ENCODE results near the gene FAM221A. TPM values are rescaled to one million over a fixed set of nuclear protein-coding genes. Genes with fewer than 3 reads are reported as not detected.

FAM221A gene
- total and polyA plus RNA-seq, 2 of the 8 experiments (the other 6 are each of a cell fraction or from before 2014, with no cell fraction given) = 21.5 to 39.0 TPM

- Histone ChIP-seq H3K14ac (ENCODE audit: insufficient read length) (no peak overlapping the region), H3K79me1 (ENCODE audit: low read depth, low read length) (no peaks in the 10 kb centered on the region), H3K23ac (ENCODE audit: insufficient read length) (no peak overlapping the region), H3K27me3 (replicated peaks in 1 of 4; ENCODE audit: control insufficient read depth in 3 of 4, extremely low read depth in 1 of 4, insufficient read depth in 3 of 4, low read length in 3 of 4) (no peaks in the 10 kb centered on the region), H3K36me3 (ENCODE audit: control insufficient read depth in 2 of 4, insufficient read depth in 4 of 4, low read length in 3 of 4) (peaks cover 0 to 24% (median 10%) of the 10 kb centered on the region in 4 experiments; a peak in 4 of 8 replicates), H4K8ac (ENCODE audit: extremely low read depth, insufficient read depth, low read length) (no peak overlapping the region), H3K4me1 (replicated peaks in 1 of 4; ENCODE audit: control insufficient read depth in 3 of 4, insufficient read depth in 4 of 4, low read length in 3 of 4) (peaks cover 0 to 4% (median under 1%) of the 10 kb centered on the region in 4 experiments; a peak in 4 of 7 replicates), H3K79me2 (ENCODE audit: control insufficient read depth in 1 of 2, insufficient read depth in 2 of 2, low read length in 2 of 2) (peaks cover 0 to 62% of the 10 kb centered on the region in 2 experiments; a peak in 3 of 4 replicates), H3K4me2 (ENCODE audit: insufficient read depth in 1 of 2, low read depth in 2 of 2, low read length in 2 of 2) (no peak overlapping the region), H3K27ac (ENCODE audit: low read depth, low read length) (no peak overlapping the region), H2BK15ac (ENCODE audit: low read length) (no peak overlapping the region), H2BK20ac (ENCODE audit: low read length) (no peak overlapping the region), H2BK12ac (ENCODE audit: low read depth, low read length) (no peak overlapping the region), H3K18ac (ENCODE audit: extremely low read depth, low read length) (no peak overlapping the region), H3K4me3 (ENCODE audit: extremely low read depth in 1 of 4, insufficient read depth in 2 of 4, low read depth in 3 of 4, low read length in 4 of 4) (no peak overlapping the region), H2AFZ (ENCODE audit: low read length) (no peak overlapping the region), H3K4ac (replicated peaks; ENCODE audit: insufficient read length, low read depth, low read length) (no peak overlapping the region), H4K91ac (replicated peaks; ENCODE audit: insufficient read length, low read length) (no peak overlapping the region), H2BK120ac (replicated peaks; ENCODE audit: low read depth, low read length) (no peak overlapping the region), H3K9me3 (ENCODE audit: insufficient read depth in 2 of 2, low read depth in 1 of 2, low read length in 1 of 2) (no peaks in the 10 kb centered on the region), H4K20me1 (replicated peaks in 1 of 2; ENCODE audit: control insufficient read depth in 1 of 2, insufficient read depth in 2 of 2, low read length in 2 of 2) (no peaks in the 10 kb centered on the region), H2AK5ac (ENCODE audit: low read depth, low read length) (no peak overlapping the region), H4K5ac (ENCODE audit: insufficient read length, low read depth, low read length) (no peak overlapping the region), H3K23me2 (ENCODE audit: low read depth, low read length) (no peaks in the 10 kb centered on the region), H3K56ac (replicated peaks; ENCODE audit: insufficient read length, low read depth, low read length) (no peak overlapping the region), H2BK5ac (ENCODE audit: low read depth, low read length) (no peak overlapping the region), H3K9ac (replicated peaks in 1 of 4; ENCODE audit: extremely low read depth in 1 of 4, low read depth in 3 of 4, low read length in 3 of 4) (no peak overlapping the region)
- DNase-seq (ENCODE audit: low read depth in 1 of 2, low spot score in 2 of 2) (no peak), FAIRE-seq (no peak)
- WGBS, 2 experiments (ENCODE audit: extremely low coverage in 1 of 2, insufficient coverage in 1 of 2, insufficient read length in 1 of 2, insufficient replicate concordance in 2 of 2, low coverage in 1 of 2, low lambda C conversion rate in 2 of 2, missing lambda C conversion rate in 1 of 2) = 92% methylated on average over 3 of the region's 3 CpGs; no CpG with 5 or more reads in 1 of the 2 experiments
- ChIA-PET POLR2A (ENCODE audit: partially characterized antibody) (interaction anchor here (0.6 kb wide), 1 partner anchor 427 kb away, joined by 3 read pairs; no protein-coding TSS in a partner anchor), CTCF (ENCODE audit: partially characterized antibody) (interaction anchor here (0.6 to 4.7 kb wide), 7 partner anchors 11 to 1869 kb away, joined by 3 to 37 read pairs (median 4); no protein-coding TSS in a partner anchor)
Observed at GRCh38 chr7:23685731-23686130, 5.7 kb downstream of the FAM221A start.

Measured in H1 (cell line).